Trophoblast cell (in vitro differentiated cells and primary cell): ENCODE measurements around the gene CPNE9.

Experiments
- DNase-seq, 2 donors: peaks; one replicate each; pipeline ENCODE4 v3.0.0-alpha.2; 2016
- H2AFZ ChIP-seq: 2 replicates; pipeline ENCODE4 v1.6.1; 2013; ENCODE audit warnings: low read length, moderate library complexity, mild to moderate bottlenecking; ENCODE audit not compliant: insufficient read depth, poor library complexity
- H2AK5ac ChIP-seq: 2 replicates; pipeline ENCODE4 v1.6.1; 2013; ENCODE audit warnings: mild to moderate bottlenecking, low read length
- H2BK120ac ChIP-seq: 2 replicates; pipeline ENCODE4 v1.6.1; 2013; ENCODE audit warnings: low read length, mild to moderate bottlenecking, moderate library complexity; ENCODE audit not compliant: insufficient read depth, poor library complexity
- H2BK12ac ChIP-seq: 2 replicates; pipeline ENCODE4 v1.6.1; 2013; ENCODE audit warnings: mild to moderate bottlenecking, low read length, moderate library complexity
- H2BK5ac ChIP-seq: 2 replicates; pipeline ENCODE4 v1.6.1; 2013; ENCODE audit warnings: low read length, low read depth, moderate library complexity, mild to moderate bottlenecking; ENCODE audit not compliant: poor library complexity
- H3K14ac ChIP-seq: 2 replicates; pipeline ENCODE4 v1.6.1; 2013; ENCODE audit warnings: mild to moderate bottlenecking, low read length
- H3K18ac ChIP-seq: 2 replicates; pipeline ENCODE4 v1.6.1; 2013; ENCODE audit warnings: mild to moderate bottlenecking, low read length
- H3K23ac ChIP-seq: 2 replicates; pipeline ENCODE4 v1.6.1; 2013; ENCODE audit warnings: low read length
- H3K27ac ChIP-seq: 2 replicates; pipeline ENCODE4 v1.5.1; 2013; ENCODE audit warnings: low read depth, mild to moderate bottlenecking, inconsistent platforms, low read length, moderate library complexity
- H3K27me3 ChIP-seq: 2 replicates; pipeline ENCODE4 v1.6.1; 2013; ENCODE audit warnings: inconsistent platforms, mild to moderate bottlenecking, low read length, moderate library complexity; ENCODE audit not compliant: insufficient read depth
- H3K36me3 ChIP-seq, 2 experiments: 1 replicate in 1 of 2; 2 replicates in 1 of 2; pipeline ENCODE4 v1.6.1; 2013; ENCODE audit warnings: low read length in 2 of 2, mild to moderate bottlenecking in 2 of 2, moderate library complexity in 1 of 2; ENCODE audit not compliant: insufficient read depth in 2 of 2, control insufficient read depth in 1 of 2
- H3K4ac ChIP-seq: 2 replicates; pipeline ENCODE4 v1.6.1; 2013; ENCODE audit warnings: low read depth, mild to moderate bottlenecking, low read length, moderate library complexity
- H3K4me1 ChIP-seq, 2 experiments: 1 replicate in 1 of 2; 2 replicates in 1 of 2; pipeline ENCODE4 v1.6.1; 2013; ENCODE audit warnings: low read length in 2 of 2, mild to moderate bottlenecking in 2 of 2, moderate library complexity in 1 of 2; ENCODE audit not compliant: insufficient read depth in 2 of 2, control insufficient read depth in 1 of 2
- H3K4me2 ChIP-seq: 2 replicates; pipeline ENCODE4 v1.6.1; 2013; ENCODE audit warnings: inconsistent platforms, mild to moderate bottlenecking, low read length, moderate library complexity
- H3K4me3 ChIP-seq: 2 replicates; pipeline ENCODE4 v1.5.1; 2013; ENCODE audit warnings: mild to moderate bottlenecking, low read depth, low read length, inconsistent platforms
- H3K79me1 ChIP-seq: one replicate; pipeline ENCODE4 v1.6.1; 2013; ENCODE audit warnings: low read length
- H3K79me2 ChIP-seq: 2 replicates; pipeline ENCODE4 v1.6.1; 2013; ENCODE audit warnings: low read length, mild to moderate bottlenecking; ENCODE audit not compliant: control insufficient read depth, insufficient read depth, poor library complexity
- H3K9ac ChIP-seq: 2 replicates; pipeline ENCODE4 v1.6.1; 2013; ENCODE audit warnings: mild to moderate bottlenecking, low read length
- H3K9me3 ChIP-seq: 2 replicates; pipeline ENCODE4 v1.6.1; 2013; ENCODE audit warnings: low read depth, mild to moderate bottlenecking, control low read depth, inconsistent platforms, low read length; ENCODE audit not compliant: insufficient read depth
- H4K12ac ChIP-seq: 2 replicates; pipeline ENCODE4 v1.6.1; 2013; ENCODE audit warnings: low read depth, mild to moderate bottlenecking, low read length, moderate library complexity
- H4K8ac ChIP-seq: 2 replicates; pipeline ENCODE4 v1.6.1; 2013; ENCODE audit warnings: low read depth, mild to moderate bottlenecking, low read length, moderate library complexity
- H4K91ac ChIP-seq: one replicate; pipeline ENCODE4 v1.6.1; 2013; ENCODE audit warnings: low read depth, mild to moderate bottlenecking, low read length, moderate library complexity
- WGBS: extraction: QIAGEN DNeasy Blood & Tissue Kit; methylation state at CpG from one replicate; pipeline ENCODE4 v1.1.7; 2013; ENCODE audit warnings: missing lambda C conversion rate; ENCODE audit not compliant: insufficient read length, insufficient coverage; ENCODE audit errors: extremely low coverage; 5-methylcytosine and 5-hydroxymethylcytosine counted together

The CPNE9 gene

DNA sequence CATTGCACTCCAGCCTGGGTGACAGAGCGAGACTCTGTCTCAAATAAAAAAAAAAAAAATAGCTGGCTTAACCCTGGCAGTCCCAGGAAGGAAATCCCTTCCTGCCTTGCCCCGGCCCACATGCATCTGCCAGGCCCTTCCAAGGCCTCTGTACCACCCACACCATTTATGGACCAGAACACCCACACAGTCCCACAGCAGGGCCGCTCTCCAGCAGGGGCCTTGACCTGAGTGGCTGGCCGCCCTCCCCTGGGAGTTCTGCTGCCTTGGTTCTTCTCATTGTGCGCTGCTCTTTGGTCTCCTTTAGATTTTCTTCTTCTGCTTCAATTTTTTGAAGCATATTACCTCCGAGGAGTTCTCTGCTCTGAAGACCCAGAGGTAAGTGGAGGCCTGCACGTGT lies 16.1 kb upstream of the CPNE9 start:
- no CpG with 5 or more reads among the region's 7 CpGs for WGBS
- no peak overlapping the region for H2BK12ac ChIP-seq
- H3K27me3 ChIP-seq = no peaks in the 10 kb centered on the region
- no peaks in the 10 kb centered on the region for H3K79me2 ChIP-seq
- H3K23ac ChIP-seq = no peak overlapping the region
- no peaks in the 10 kb centered on the region for H3K79me1 ChIP-seq
- H3K4me2 ChIP-seq = no peak overlapping the region
- no peak overlapping the region for H3K14ac ChIP-seq
- H3K4me1 ChIP-seq = no peaks in the 10 kb centered on the region
- no peak overlapping the region for H3K4me3 ChIP-seq
- H2AFZ ChIP-seq = no peak overlapping the region
- no peaks in the 10 kb centered on the region for H3K9me3 ChIP-seq
- peaks cover 76 to 90% of the 10 kb centered on the region in 2 experiments for H3K36me3 ChIP-seq
- H2AK5ac ChIP-seq = no peak overlapping the region
- H3K9ac ChIP-seq = no peak overlapping the region
- no peak overlapping the region for H2BK120ac ChIP-seq
- no peak overlapping the region for H2BK5ac ChIP-seq
- no peak overlapping the region for H4K91ac ChIP-seq
- no peak for DNase-seq
- no peak overlapping the region for H3K4ac ChIP-seq
- H4K12ac ChIP-seq = no peak overlapping the region
- no peak overlapping the region for H4K8ac ChIP-seq
- no peak overlapping the region for H3K27ac ChIP-seq
- no peak overlapping the region for H3K18ac ChIP-seq

DNA sequence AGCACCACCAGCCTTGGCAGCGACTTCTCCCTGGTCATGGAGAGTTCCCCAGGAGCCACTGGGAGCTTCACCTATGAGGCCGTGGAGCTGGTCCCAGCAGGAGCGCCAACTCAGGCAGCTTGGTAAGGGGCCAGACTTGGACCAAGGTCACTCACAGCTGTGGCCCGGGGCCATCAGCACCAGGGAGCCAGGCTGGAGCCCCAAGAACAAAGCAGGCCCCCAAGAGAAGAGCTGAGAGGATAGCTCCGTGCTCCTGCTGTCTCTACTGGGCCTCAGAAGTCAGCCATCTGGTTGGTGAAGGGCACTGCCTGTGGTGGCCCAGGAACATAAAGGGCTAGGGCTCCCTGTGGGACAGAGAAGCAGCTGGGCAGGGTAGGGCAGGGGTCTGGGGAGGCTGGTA lies 14.7 kb upstream of the CPNE9 start:
- no peak overlapping the region for H2AK5ac ChIP-seq
- no peak overlapping the region for H3K4me2 ChIP-seq
- H3K23ac ChIP-seq = no peak overlapping the region
- H3K79me2 ChIP-seq = no peaks in the 10 kb centered on the region
- H3K4me1 ChIP-seq = no peaks in the 10 kb centered on the region
- no peak overlapping the region for H3K4ac ChIP-seq
- H3K27ac ChIP-seq = no peak overlapping the region
- H2BK5ac ChIP-seq = no peak overlapping the region
- no peak for DNase-seq
- no peak overlapping the region for H3K18ac ChIP-seq
- H3K79me1 ChIP-seq = no peaks in the 10 kb centered on the region
- H3K27me3 ChIP-seq = no peaks in the 10 kb centered on the region
- H3K36me3 ChIP-seq = peaks cover 68 to 88% of the 10 kb centered on the region in 2 experiments
- no CpG with 5 or more reads among the region's 5 CpGs for WGBS
- H4K12ac ChIP-seq = no peak overlapping the region
- H3K9ac ChIP-seq = no peak overlapping the region
- no peak overlapping the region for H2AFZ ChIP-seq
- no peak overlapping the region for H3K14ac ChIP-seq
- no peak overlapping the region for H4K91ac ChIP-seq
- no peak overlapping the region for H2BK12ac ChIP-seq
- no peak overlapping the region for H2BK120ac ChIP-seq
- H3K9me3 ChIP-seq = no peaks in the 10 kb centered on the region
- H3K4me3 ChIP-seq = no peak overlapping the region
- H4K8ac ChIP-seq = no peak overlapping the region

DNA sequence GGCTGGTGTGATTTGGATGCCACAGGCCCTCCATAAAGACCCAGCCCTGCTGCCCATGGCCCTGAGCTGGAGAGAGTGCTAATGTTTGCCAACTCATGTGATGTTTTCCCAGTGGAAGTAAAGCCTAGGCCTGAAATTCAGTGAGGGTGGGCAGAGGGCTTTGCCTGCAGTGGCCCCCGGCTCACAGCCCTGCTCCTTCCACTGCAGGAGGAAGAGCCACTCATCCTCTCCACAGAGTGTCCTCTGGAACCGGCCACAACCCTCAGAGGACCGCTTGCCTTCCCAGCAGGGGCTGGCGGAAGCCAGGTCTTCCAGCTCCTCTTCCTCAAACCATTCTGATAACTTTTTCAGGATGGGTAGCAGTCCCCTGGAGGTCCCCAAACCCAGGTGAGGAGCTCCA lies 13.9 kb upstream of the CPNE9 start:
- Histone ChIP-seq H3K27me3 (no peaks in the 10 kb centered on the region), H3K4ac (no peak overlapping the region), H3K14ac (no peak overlapping the region), H2BK12ac (no peak overlapping the region), H2AFZ (no peak overlapping the region), H3K9me3 (no peaks in the 10 kb centered on the region), H3K18ac (no peak overlapping the region), H3K27ac (no peak overlapping the region), H3K36me3 (peaks cover 63 to 84% of the 10 kb centered on the region in 2 experiments), H4K8ac (no peak overlapping the region), H3K23ac (no peak overlapping the region), H3K79me1 (no peaks in the 10 kb centered on the region), H4K12ac (no peak overlapping the region), H4K91ac (no peak overlapping the region), H3K4me3 (no peak overlapping the region), H3K9ac (no peak overlapping the region), H2BK120ac (no peak overlapping the region), H3K4me1 (no peaks in the 10 kb centered on the region), H2AK5ac (no peak overlapping the region), H3K4me2 (no peak overlapping the region), H2BK5ac (no peak overlapping the region), H3K79me2 (no peaks in the 10 kb centered on the region)
- DNase-seq = no peak
- no CpG with 5 or more reads among the region's 4 CpGs for WGBS

DNA sequence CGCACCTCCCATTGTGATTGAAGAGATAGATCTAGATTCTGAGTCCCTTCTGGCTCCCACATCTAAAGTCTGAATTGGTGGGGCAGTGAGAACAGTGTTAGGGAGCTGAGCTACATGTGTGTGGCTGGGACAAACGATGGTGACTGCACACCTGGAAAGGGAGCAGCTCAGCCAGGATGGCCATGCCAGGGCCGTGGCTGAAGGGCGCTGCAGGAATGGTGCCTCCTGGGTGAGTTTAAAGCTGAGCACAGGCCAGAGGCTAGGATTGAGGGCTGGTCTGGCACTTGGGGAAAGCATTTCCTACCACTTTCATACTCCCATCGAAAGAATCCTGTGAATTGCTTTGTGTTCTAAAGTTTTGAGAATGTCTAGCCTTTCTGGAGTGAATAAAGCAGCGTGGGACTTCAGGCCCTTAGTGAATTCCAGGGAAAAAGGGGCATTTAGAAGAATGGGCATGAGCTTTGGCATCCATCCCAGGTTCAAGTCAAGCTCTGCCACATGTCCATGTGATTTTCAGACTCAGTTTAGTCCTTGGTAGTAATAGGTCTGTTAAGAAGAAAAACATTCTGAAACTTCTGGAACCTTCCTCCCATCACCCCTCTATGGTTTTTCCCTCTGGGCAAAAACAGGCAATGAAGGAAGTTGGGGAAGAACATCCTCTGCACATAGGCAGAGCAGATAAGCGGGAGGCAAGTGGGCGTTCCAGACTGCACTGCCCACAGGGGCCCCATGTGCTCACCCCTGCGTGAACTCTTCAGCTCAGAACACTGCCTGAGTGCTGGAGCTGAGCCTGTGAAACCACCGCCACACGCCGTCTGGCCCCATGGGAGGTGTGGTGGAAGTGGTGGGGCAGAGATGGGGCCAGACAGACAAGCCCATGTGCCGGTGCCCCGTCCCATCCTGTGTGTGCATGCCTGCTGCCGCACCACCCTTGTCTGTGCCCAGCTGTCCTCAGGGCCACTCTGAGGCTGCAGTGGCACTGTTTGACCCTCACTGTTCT lies 12.9 kb upstream of the CPNE9 start:
- H3K9me3 ChIP-seq = no peaks in the 10 kb centered on the region
- H2BK5ac ChIP-seq = no peak overlapping the region
- DNase-seq = no peak
- no peak overlapping the region for H2AFZ ChIP-seq
- WGBS = no CpG with 5 or more reads among the region's 15 CpGs
- H3K9ac ChIP-seq = no peak overlapping the region
- H3K79me2 ChIP-seq = no peaks in the 10 kb centered on the region
- no peak overlapping the region for H3K18ac ChIP-seq
- no peaks in the 10 kb centered on the region for H3K27me3 ChIP-seq
- H2BK12ac ChIP-seq = no peak overlapping the region
- peaks cover 63 to 83% of the 10 kb centered on the region in 2 experiments for H3K36me3 ChIP-seq
- no peak overlapping the region for H2BK120ac ChIP-seq
- H2AK5ac ChIP-seq = no peak overlapping the region
- H3K4me2 ChIP-seq = no peak overlapping the region
- no peak overlapping the region for H3K23ac ChIP-seq
- H3K4ac ChIP-seq = no peak overlapping the region
- H3K14ac ChIP-seq = no peak overlapping the region
- no peak overlapping the region for H4K8ac ChIP-seq
- no peak overlapping the region for H3K4me3 ChIP-seq
- H3K4me1 ChIP-seq = no peaks in the 10 kb centered on the region
- H4K12ac ChIP-seq = no peak overlapping the region
- no peak overlapping the region for H4K91ac ChIP-seq
- no peaks in the 10 kb centered on the region for H3K79me1 ChIP-seq
- H3K27ac ChIP-seq = no peak overlapping the region
